Heart right ventricle (tissue), 16 donors: ENCODE measurements around the gene KRT36. TPM values are rescaled to one million over a fixed set of nuclear protein-coding genes. Genes with fewer than 3 reads are reported as not detected.

Experiments
- ATAC-seq, 8 donors: fragments of 200-7000 bp; cut with Tn5 transposase; one replicate each; pipeline ENCODE4 v1.9.1; 2020; ENCODE audit warnings: mild to moderate bottlenecking in 8 of 8, moderate library complexity in 8 of 8, moderate number of reproducible peaks in 1 of 8
- DNase-seq, 2 donors: peaks; one replicate each; pipeline ENCODE4 v3.0.0-alpha.2; 2020
- H3K27ac ChIP-seq, 10 donors: fragments of 200-600 bp; sonication (generic) in 2 of 10; one replicate each; pipeline versions ENCODE4 v1.5.0 to v1.8.0; 2020 to 2022; ENCODE audit warnings: mild to moderate bottlenecking in 3 of 10
- H3K27me3 ChIP-seq, 7 donors: fragments of 200-600 bp; one replicate each; pipeline ENCODE4 v1.8.0; 2021 to 2022; ENCODE audit warnings: mild to moderate bottlenecking in 2 of 7
- H3K36me3 ChIP-seq, 9 donors: fragments of 200-600 bp; sonication (generic) in 1 of 9; one replicate each; pipeline versions ENCODE4 v1.5.0 to v1.8.0; 2020 to 2022; ENCODE audit warnings: mild to moderate bottlenecking in 2 of 9
- H3K4me1 ChIP-seq, 9 donors: fragments of 200-600 bp; sonication (generic) in 1 of 9; one replicate each; pipeline versions ENCODE4 v1.5.0 to v1.8.0; 2020 to 2022; ENCODE audit warnings: mild to moderate bottlenecking in 4 of 9
- H3K4me3 ChIP-seq, 10 donors: fragments of 200-600 bp; sonication (generic) in 2 of 10; one replicate each; pipeline versions ENCODE4 v1.5.0 to v1.8.0; 2020 to 2022; ENCODE audit warnings: mild to moderate bottlenecking in 7 of 10, moderate library complexity in 2 of 10
- H3K9me3 ChIP-seq, 11 donors: fragments of 200-600 bp in 10 of 11; sonication (generic) in 2 of 11; one replicate each; pipeline versions ENCODE4 v1.5.0 to v1.8.0; 2013 to 2022; ENCODE audit warnings: mild to moderate bottlenecking in 2 of 11, control low read depth in 1 of 11, moderate library complexity in 1 of 11
- WGBS, 2 donors: extraction: QIAGEN DNeasy Blood & Tissue Kit; methylation state at CpG; one replicate each; pipeline ENCODE4 v1.1.7; 2013; ENCODE audit warnings: inconsistent platforms in 1 of 2; 5-methylcytosine and 5-hydroxymethylcytosine counted together
- intact Hi-C, 10 donors: fragments of 100-400 bp; cut with DNase I; formaldehyde crosslinking; loops; one replicate each; pipeline versions ENCODE4 v1.11.1 to v1.14.2; 2022
- polyA plus RNA-seq, 2 donors: library from polyadenylated mRNA; stranded (reverse); fragments of 200-250 nt; gene quantifications; one replicate each; pipeline ENCODE4 v1.2.3, GENCODE V29; 2013
- total RNA-seq, 10 donors: library from RNA; stranded (reverse); fragmentation: NEBNext Ultra II Directional in 3 of 10; extraction: Animal tissue kit (Norgen Biotek cat#: 25700) in 3 of 10; gene quantifications; one replicate each; pipeline versions ENCODE4 v1.2.1 to v1.2.4, GENCODE V29; 2021 to 2023
- TF ChIP-seq, protein P1 (sequence below), 9 donors: fragments of 200-600 bp; sonication (generic) in 2 of 9; IDR thresholded peaks; one replicate each; pipeline versions ENCODE4 v1.5.0 to v1.8.0; 2021 to 2022; ENCODE audit warnings: antibody characterized with exemption in 9 of 9, mild to moderate bottlenecking in 5 of 9, moderate library complexity in 1 of 9
- donor health status: Arrhythmogenic right ventricular cardiomyopathy.
- donor health status: ischemic (EF 13 %, LVEDD 7.1; RV severe dilation, severe dysfunction).
- donor health status: healthy with polysubstance abuse.
- donor health status: DM: no; HTN: yes; CAD: no.
- donor health status: DM: no; HTN: no; CAD: no.
- donor health status: ischemic (EF 25% LVEDD 6.9; RV normal size, moderate dysfunction).
- donor health status: ischemic (EF 25% LVEDD 5.7; RV mildly dilated, moderate dysfunction).
- donor health status: healthy.
- donor health status: DM: yes; HTN: yes; CAD: no.
- donor health status: Ischemic cardiomyopathy.
- donor health status: ischemic (EF 35%, LVEDD 5.7; RV mildly dilated, moderate dysfunction).
- donor health status: nonischemic (EF 11% LVEDD 7.7; RV severe dilation, severe dysfunction).
- donor health status: DM: yes; HTN: yes; CAD: no.
- donor health status: PGD.
- donor health status: ischemic (EF 29% LVEDD 5.4; RV normal size, mild dysfunction).
- donor health status: nonischemic (EF 23%, LVEDD 6.1; RV moderate dilation, normal function).

KRT36 gene
- total and polyA plus RNA-seq, 12 donors, result not detected

DNA sequence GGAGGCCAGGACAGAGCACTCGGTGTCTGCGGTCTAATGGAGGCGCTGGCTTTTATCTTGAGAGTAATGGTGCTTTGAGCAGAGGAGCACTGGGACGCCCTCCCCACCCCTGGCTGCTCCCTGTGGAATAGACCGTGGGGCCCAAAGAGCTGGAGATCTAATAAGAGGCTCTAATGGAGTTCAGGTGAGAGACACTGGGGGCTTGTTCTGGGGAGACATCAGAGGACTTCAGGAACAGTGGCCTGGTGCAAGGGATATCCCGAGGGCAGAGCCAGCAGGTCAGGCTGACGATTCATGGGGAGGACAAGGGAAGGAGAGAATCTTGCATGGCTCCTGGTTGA is 47.9 kb upstream of the KRT36 start:
- Histone ChIP-seq H3K36me3 (no peaks in the 10 kb centered on the region), H3K4me3 (no peak overlapping the region), H3K27ac (no peak overlapping the region), H3K9me3 (no peaks in the 10 kb centered on the region), H3K27me3 (peaks cover 0 to 51% (median 37%) of the 10 kb centered on the region in 7 donors), H3K4me1 (no peaks in the 10 kb centered on the region)
- WGBS, 2 donors, result 78 to 79% methylated on average over 7 of the region's 7 CpGs
- TF ChIP-seq, protein P1, sequence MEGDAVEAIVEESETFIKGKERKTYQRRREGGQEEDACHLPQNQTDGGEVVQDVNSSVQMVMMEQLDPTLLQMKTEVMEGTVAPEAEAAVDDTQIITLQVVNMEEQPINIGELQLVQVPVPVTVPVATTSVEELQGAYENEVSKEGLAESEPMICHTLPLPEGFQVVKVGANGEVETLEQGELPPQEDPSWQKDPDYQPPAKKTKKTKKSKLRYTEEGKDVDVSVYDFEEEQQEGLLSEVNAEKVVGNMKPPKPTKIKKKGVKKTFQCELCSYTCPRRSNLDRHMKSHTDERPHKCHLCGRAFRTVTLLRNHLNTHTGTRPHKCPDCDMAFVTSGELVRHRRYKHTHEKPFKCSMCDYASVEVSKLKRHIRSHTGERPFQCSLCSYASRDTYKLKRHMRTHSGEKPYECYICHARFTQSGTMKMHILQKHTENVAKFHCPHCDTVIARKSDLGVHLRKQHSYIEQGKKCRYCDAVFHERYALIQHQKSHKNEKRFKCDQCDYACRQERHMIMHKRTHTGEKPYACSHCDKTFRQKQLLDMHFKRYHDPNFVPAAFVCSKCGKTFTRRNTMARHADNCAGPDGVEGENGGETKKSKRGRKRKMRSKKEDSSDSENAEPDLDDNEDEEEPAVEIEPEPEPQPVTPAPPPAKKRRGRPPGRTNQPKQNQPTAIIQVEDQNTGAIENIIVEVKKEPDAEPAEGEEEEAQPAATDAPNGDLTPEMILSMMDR (IDR thresholded peaks at IDR 0.05), result no peak
- intact Hi-C loops, result no loop called here
- DNase-seq, result no peak
- no peak for ATAC-seq

DNA sequence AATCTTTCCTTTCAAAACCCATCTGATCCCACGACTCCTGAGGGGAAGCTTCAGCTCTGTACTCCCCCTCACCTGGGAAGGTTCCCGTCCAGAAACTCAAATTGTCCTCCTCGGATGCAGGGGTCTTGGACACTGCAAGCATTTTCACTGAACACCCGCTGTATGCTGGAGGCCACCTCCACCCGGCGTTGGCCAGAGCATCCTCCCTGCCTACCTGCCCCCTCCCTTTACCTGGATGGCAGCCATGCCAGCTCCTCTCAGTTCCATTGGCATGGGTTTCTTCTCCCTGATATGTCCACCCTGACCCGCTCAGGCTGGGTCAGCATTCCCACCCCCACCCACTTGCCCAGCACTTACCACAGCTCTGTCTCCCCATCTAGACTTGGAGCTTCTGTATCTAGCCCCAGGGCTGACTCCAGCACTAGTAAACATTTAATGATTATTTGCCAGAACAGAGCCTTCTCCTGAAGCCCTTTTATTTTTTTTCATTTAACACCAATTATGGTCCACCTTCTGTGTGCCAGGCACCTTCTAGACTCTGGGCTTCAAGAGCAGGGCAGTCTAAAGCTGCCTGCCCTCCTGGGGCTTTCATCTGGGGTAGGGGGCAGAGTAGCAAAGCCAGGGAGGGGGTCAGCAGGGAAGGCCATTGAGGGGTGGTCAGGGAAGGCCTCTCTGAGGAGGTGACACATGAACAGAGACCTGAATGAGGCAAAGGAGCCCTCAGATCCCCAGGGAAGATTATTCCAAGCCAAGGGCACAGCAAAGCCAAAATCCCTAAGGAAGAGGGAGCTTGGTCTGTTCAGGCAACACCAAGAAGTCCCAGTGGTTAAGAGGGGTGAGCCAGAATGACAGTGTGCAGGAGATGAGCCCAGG is 47.3 kb upstream of the KRT36 start:
- TF ChIP-seq, protein P1 (IDR thresholded peaks at IDR 0.05), result no peak
- no peaks in the 10 kb centered on the region for H3K9me3 ChIP-seq
- no peak overlapping the region for H3K27ac ChIP-seq
- peaks cover 0 to 57% (median 41%) of the 10 kb centered on the region in 7 donors for H3K27me3 ChIP-seq
- H3K4me3 ChIP-seq, result no peak overlapping the region
- H3K4me1 ChIP-seq, result no peaks in the 10 kb centered on the region
- intact Hi-C loops, result no loop called here
- ATAC-seq, result no peak
- 77 to 83% methylated on average over 7 of the region's 7 CpGs for WGBS, 2 donors
- no peaks in the 10 kb centered on the region for H3K36me3 ChIP-seq
- DNase-seq, result no peak

DNA sequence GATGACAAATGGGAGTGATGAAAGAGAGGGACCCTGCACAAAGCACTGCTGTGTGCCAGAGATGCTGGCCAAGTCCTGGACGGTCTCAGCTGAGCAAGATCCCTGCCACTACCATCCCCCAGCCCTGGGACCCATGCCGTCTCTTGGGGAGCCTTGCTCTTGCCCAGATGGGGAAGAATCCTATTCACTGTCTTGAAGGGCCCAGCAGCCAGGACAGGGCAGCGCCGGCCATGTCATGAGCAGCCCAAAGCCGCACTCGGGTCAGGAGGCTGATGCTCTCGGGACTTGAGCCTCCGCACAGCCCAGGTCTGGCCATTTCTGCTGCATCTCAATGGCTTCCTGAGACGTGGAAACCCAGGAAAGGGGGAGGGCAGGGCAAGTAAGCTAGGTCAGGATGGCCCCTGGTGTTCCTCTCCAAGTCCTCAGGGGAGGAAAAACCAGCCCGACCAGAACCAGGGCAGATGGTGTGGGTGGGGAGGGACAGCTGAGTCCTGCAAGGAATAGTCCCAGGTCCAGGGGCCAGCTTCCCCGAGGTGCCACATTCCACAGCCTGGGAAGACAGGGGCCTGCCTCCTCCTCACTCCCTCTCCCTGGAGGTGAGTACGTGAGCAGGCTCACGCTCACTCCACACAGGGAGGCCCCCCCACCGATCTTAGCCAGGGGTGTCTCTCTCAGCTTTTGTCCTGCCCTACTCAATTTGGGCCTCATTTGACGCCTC is 46.2 kb upstream of the KRT36 start:
- H3K4me3 ChIP-seq, result no peak overlapping the region
- intact Hi-C loops, result no loop called here
- H3K4me1 ChIP-seq, result no peaks in the 10 kb centered on the region
- WGBS, 2 donors, result 52 to 56% methylated on average over 15 of the region's 15 CpGs
- H3K9me3 ChIP-seq, result no peaks in the 10 kb centered on the region
- H3K36me3 ChIP-seq, result no peaks in the 10 kb centered on the region
- H3K27ac ChIP-seq, result no peak overlapping the region
- ATAC-seq, result no peak
- TF ChIP-seq, protein P1 (IDR thresholded peaks at IDR 0.05), result no peak
- DNase-seq, result no peak
- peaks cover 0 to 68% (median 52%) of the 10 kb centered on the region in 7 donors for H3K27me3 ChIP-seq

DNA sequence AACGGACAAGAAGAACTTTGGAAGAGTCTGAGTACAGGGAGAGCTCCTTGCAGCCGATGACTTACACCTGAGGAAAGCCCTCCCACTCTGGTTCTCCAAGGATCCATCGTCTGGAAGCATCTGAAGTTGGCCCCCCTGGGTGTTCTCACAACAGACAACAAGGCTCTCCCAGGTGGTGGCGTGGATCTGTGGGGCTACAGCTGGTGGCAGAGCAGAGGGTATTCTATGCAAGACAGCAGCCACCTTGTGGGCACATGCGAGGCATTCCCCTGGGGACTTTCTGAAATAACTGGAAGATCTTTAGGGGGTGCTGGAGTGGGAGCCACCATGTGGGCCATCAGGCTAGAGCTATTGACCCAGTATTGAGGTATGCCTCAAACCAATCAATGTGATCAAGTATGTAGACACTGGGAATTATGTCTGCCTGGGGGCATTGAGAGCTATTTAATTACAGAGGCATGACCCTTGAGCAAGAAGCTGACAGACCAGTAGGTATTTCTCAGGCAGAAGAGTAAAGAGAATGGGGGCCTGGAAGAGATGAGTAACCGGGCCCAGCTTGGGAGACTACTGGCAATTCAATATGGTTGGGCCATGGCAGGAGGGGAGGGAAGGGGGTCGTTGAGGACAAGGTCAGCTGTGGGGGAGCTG is 45.3 kb upstream of the KRT36 start:
- intact Hi-C loops, result no loop called here
- Histone ChIP-seq H3K4me1 (no peaks in the 10 kb centered on the region), H3K4me3 (no peak overlapping the region), H3K27me3 (peaks cover 0 to 75% (median 61%) of the 10 kb centered on the region in 7 donors), H3K9me3 (no peaks in the 10 kb centered on the region), H3K27ac (no peak overlapping the region), H3K36me3 (no peaks in the 10 kb centered on the region)
- DNase-seq (no peak), ATAC-seq (no peak)
- 68 to 70% methylated on average over 7 of the region's 7 CpGs for WGBS, 2 donors
- TF ChIP-seq, protein P1 (IDR thresholded peaks at IDR 0.05), result no peak
